Ovary (tissue), 3 donors: ENCODE measurements around the gene C12orf57.

Experiments
- CTCF ChIP-seq, 3 donors: fragments of 450-650 bp in 2 of 3; fragments of 200-600 bp in 1 of 3; IDR thresholded peaks; one replicate each; pipeline versions ENCODE4 v1.5.1 to v1.8.0; 2016 to 2022; ENCODE audit warnings: antibody characterized with exemption in 3 of 3, mild to moderate bottlenecking in 1 of 3
- POLR2A ChIP-seq: fragments of 450-650 bp; IDR thresholded peaks from one replicate; pipeline ENCODE4 v1.6.1; 2017; ENCODE audit warnings: antibody characterized with exemption, mild to moderate bottlenecking, moderate library complexity
- donor health status: DM: no; HTN: no; CAD: no.

DNA sequence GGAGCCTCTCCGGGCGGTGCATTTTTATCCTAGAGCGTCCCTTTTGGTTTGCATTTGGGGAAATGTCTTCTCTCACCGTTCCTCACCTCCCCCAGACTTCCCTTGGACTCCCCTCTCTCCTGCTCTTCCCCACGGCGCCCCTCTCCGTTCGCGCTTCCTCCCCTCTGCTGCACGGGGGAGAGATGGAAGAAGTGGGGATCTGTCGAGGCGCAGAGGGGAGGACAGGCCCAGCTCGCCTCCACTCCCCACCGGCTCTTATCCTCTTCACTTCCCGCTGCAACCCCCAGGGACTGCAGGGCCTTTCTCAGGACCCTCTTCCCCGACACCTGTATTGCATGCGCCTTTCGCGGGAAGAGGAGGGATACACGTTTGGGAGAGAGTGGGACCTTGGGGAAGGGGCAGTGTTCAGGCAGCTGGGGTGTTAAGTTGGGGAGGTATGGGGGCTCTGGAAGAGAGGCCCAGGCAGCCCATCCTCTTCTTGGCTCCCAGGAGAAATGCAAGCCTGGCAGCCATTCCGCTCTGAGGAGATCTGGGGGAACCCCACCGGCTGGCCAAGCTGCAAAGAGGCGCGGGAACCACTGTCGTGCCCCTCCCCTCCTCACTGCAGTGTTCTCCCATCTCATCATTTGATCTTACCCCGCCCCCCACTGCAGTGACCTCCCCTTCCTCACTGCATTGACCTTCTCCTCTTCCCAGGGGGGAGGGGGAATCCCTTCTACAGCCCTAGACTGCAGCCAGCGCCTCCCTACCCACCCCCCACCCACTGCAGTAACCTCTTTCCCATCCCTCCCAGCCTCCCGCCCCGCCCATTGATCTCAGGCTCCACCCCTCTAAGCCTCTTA, 28.7 kb upstream of the C12orf57 start:
- TF ChIP-seq POLR2A (no peak), CTCF (IDR thresholded peaks at IDR 0.05) (no peak)
